Esophagus squamous epithelium (tissue), 5 donors: ENCODE measurements around the gene IL22. TPM values are rescaled to one million over a fixed set of nuclear protein-coding genes. Genes with fewer than 3 reads are reported as not detected.

Experiments
- DNase-seq: peaks from one replicate; lab custom pipeline; 2025; lab: John Stamatoyannopoulos, UW
- H3K27ac ChIP-seq, 4 donors: fragments of 200-600 bp; sonication (generic); one replicate each; pipeline ENCODE4 v1.5.1; 2016 to 2019; ENCODE audit warnings: mild to moderate bottlenecking in 1 of 4
- H3K27me3 ChIP-seq, 4 donors: fragments of 200-600 bp; sonication (generic); 1 replicate in 3 of 4; 2 replicates in 1 of 4; pipeline versions ENCODE4 v1.5.1 to v1.6.0; 2017 to 2021; ENCODE audit warnings: antibody characterized with exemption in 1 of 4
- H3K36me3 ChIP-seq, 3 donors: fragments of 200-600 bp; sonication (generic); one replicate each; pipeline ENCODE4 v1.5.1; 2016 to 2019
- H3K4me1 ChIP-seq, 3 donors: fragments of 200-600 bp; sonication (generic); one replicate each; pipeline ENCODE4 v1.5.1; 2017 to 2019
- H3K4me3 ChIP-seq, 4 donors: fragments of 200-600 bp; sonication (generic); 1 replicate in 3 of 4; 2 replicates in 1 of 4; pipeline ENCODE4 v1.5.1; 2016 to 2019; ENCODE audit warnings: mild to moderate bottlenecking in 2 of 4, moderate library complexity in 1 of 4
- H3K9me3 ChIP-seq, 3 donors: fragments of 200-600 bp; sonication (generic); one replicate each; pipeline ENCODE4 v1.5.1; 2016 to 2019
- CTCF ChIP-seq, 6 experiments: fragments of 450-650 bp in 4 of 6; fragments of 200-600 bp in 2 of 6; sonication (generic) in 2 of 6; IDR thresholded peaks; one replicate each; pipeline ENCODE4 v1.5.1; 2016 to 2019; ENCODE audit warnings: antibody characterized with exemption in 6 of 6, mild to moderate bottlenecking in 4 of 6, moderate library complexity in 4 of 6
- POLR2A ChIP-seq, 4 donors: fragments of 450-650 bp; IDR thresholded peaks; one replicate each; pipeline ENCODE4 v1.6.1; 2017; ENCODE audit warnings: antibody characterized with exemption in 4 of 4, mild to moderate bottlenecking in 4 of 4, moderate library complexity in 3 of 4
- WGBS, 2 donors: methylation state at CpG; one replicate each; pipeline ENCODE4 v1.1.5; 2018; 5-methylcytosine and 5-hydroxymethylcytosine counted together
- intact Hi-C: fragments of 100-400 bp; cut with DNase I; formaldehyde crosslinking; loops from one replicate; pipeline ENCODE4 v1.15.0; 2022
- total RNA-seq, 4 donors: library from RNA; depleted of rRNA; stranded (reverse); fragments of >200 nt; gene quantifications; one replicate each; pipeline ENCODE4 v1.1.0, GENCODE V29; 2016
- donor health status: DM: yes; HTN: yes; CAD: no.

Gene IL22
- total RNA-seq, 4 donors from 2014 or later = 0.35 TPM; not detected in 3

- Histone ChIP-seq H3K4me1 (peaks cover 0 to 40% (median 0%) of the 10 kb centered on the region in 3 donors), H3K4me3 (no peak overlapping the region), H3K36me3 (peaks cover 0 to 4% (median 0%) of the 10 kb centered on the region in 3 donors), H3K27ac (peak overlapping the region in 1 of 4 donors; percentile 40), H3K9me3 (no peaks in the 10 kb centered on the region), H3K27me3 (no peaks in the 10 kb centered on the region)
- no peak for DNase-seq
- intact Hi-C loops = no loop called here
- 59 to 89% methylated on average over 4 of the region's 4 CpGs for WGBS, 2 donors
- TF ChIP-seq CTCF (IDR thresholded peaks at IDR 0.05) (no peak), POLR2A (IDR thresholded peaks at IDR 0.05) (no peak)
Measured at GRCh38 chr12:68291396-68292036, 38.1 kb upstream of the IL22 start.

- H3K36me3 ChIP-seq = no peaks in the 10 kb centered on the region
- intact Hi-C loops = no loop called here
- no peaks in the 10 kb centered on the region for H3K9me3 ChIP-seq
- no peak overlapping the region for H3K27ac ChIP-seq
- DNase-seq = no peak
- H3K4me3 ChIP-seq = no peak overlapping the region
- WGBS, 2 donors = 68 to 77% methylated on average over 6 of the region's 6 CpGs
- peaks cover 0 to 39% (median 0%) of the 10 kb centered on the region in 3 donors for H3K4me1 ChIP-seq
- no peak for TF ChIP-seq POLR2A (IDR thresholded peaks at IDR 0.05)
- no peak for TF ChIP-seq CTCF (IDR thresholded peaks at IDR 0.05)
- H3K27me3 ChIP-seq = no peaks in the 10 kb centered on the region
Measured at GRCh38 chr12:68290126-68290525, 36.7 kb upstream of the IL22 start.

- H3K9me3 ChIP-seq = no peaks in the 10 kb centered on the region
- no peaks in the 10 kb centered on the region for H3K36me3 ChIP-seq
- TF ChIP-seq POLR2A (IDR thresholded peaks at IDR 0.05) (no peak), CTCF (IDR thresholded peaks at IDR 0.05) (no peak)
- no peak overlapping the region for H3K27ac ChIP-seq
- 59 to 76% methylated on average over 5 of the region's 5 CpGs for WGBS, 2 donors
- no peak overlapping the region for H3K4me3 ChIP-seq
- intact Hi-C loops = no loop called here
- H3K27me3 ChIP-seq = no peaks in the 10 kb centered on the region
- H3K4me1 ChIP-seq = peaks cover 0 to 9% (median 0%) of the 10 kb centered on the region in 3 donors
- DNase-seq = no peak
Measured at GRCh38 chr12:68287106-68287505, 33.7 kb upstream of the IL22 start.

- H3K27me3 ChIP-seq = no peaks in the 10 kb centered on the region
- TF ChIP-seq POLR2A (IDR thresholded peaks at IDR 0.05) = no peak
- no peak for TF ChIP-seq CTCF (IDR thresholded peaks at IDR 0.05)
- H3K4me3 ChIP-seq = no peak overlapping the region
- no peaks in the 10 kb centered on the region for H3K9me3 ChIP-seq
- intact Hi-C loops = no loop called here
- no peaks in the 10 kb centered on the region for H3K36me3 ChIP-seq
- WGBS, 2 donors = 78 to 79% methylated on average over 4 of the region's 4 CpGs
- H3K27ac ChIP-seq = no peak overlapping the region
- H3K4me1 ChIP-seq = peaks cover 0 to 1% (median 0%) of the 10 kb centered on the region in 3 donors
- DNase-seq = no peak
Measured at GRCh38 chr12:68286396-68286795, 33.0 kb upstream of the IL22 start.

GRCh38 chr12:68285541-68285940, 32.1 kb upstream of the IL22 start:
- TF ChIP-seq POLR2A (IDR thresholded peaks at IDR 0.05) (no peak), CTCF (IDR thresholded peaks at IDR 0.05) (no peak)
- H3K9me3 ChIP-seq = no peaks in the 10 kb centered on the region
- no peak overlapping the region for H3K27ac ChIP-seq
- no peaks in the 10 kb centered on the region for H3K27me3 ChIP-seq
- DNase-seq = no peak
- intact Hi-C loops = no loop called here
- H3K36me3 ChIP-seq = no peaks in the 10 kb centered on the region
- H3K4me3 ChIP-seq = no peak overlapping the region
- 80 to 97% methylated on average over 3 of the region's 3 CpGs for WGBS, 2 donors
- no peaks in the 10 kb centered on the region for H3K4me1 ChIP-seq
